Gastroesophageal sphincter (tissue), 4 donors: ENCODE data around the gene RFPL2. TPM values are rescaled to one million over a fixed set of nuclear protein-coding genes. Genes with fewer than 3 reads are reported as not detected.
"Not testable (repeated sequence)": the region's sequence is repeated elsewhere in the genome, so short reads cannot be mapped to it uniquely, and the experiment has no call there.

ENCODE experiments used
- ATAC-seq: fragments of 150-250 bp; one replicate; pipeline ENCODE4 v1.9.1; 2016; ENCODE audit warnings: mild to moderate bottlenecking, moderate library complexity
- H3K27ac ChIP-seq, 4 donors: fragments of 200-600 bp; sonication (generic) in 3 of 4; 1 replicate in 3 of 4; 2 replicates in 1 of 4; pipeline ENCODE4 v1.5.1; 2016 to 2019
- H3K27me3 ChIP-seq: fragments of 200-600 bp; sonication (generic); one replicate; pipeline ENCODE4 v1.5.1; 2019
- H3K36me3 ChIP-seq, 2 donors: fragments of 200-600 bp; sonication (generic); one replicate each; pipeline ENCODE4 v1.5.1; 2019; ENCODE audit warnings: control low read depth in 1 of 2
- H3K4me1 ChIP-seq, 3 donors: fragments of 200-600 bp; sonication (generic); 1 replicate in 2 of 3; 2 replicates in 1 of 3; pipeline ENCODE4 v1.5.1; 2016 to 2019; ENCODE audit warnings: control low read depth in 2 of 3
- H3K4me3 ChIP-seq, 2 donors: fragments of 200-600 bp; sonication (generic); one replicate each; pipeline ENCODE4 v1.5.1; 2019; ENCODE audit warnings: mild to moderate bottlenecking in 1 of 2, moderate library complexity in 1 of 2
- H3K9me3 ChIP-seq, 3 donors: fragments of 200-600 bp; sonication (generic); one replicate each; pipeline ENCODE4 v1.5.1; 2017 to 2019; ENCODE audit warnings: control low read depth in 2 of 3
- CTCF ChIP-seq, 4 experiments: fragments of 200-600 bp in 2 of 4; fragments of 450-650 bp in 2 of 4; sonication (generic) in 1 of 4; IDR thresholded peaks; one replicate each; pipeline ENCODE4 v1.5.1; 2017 to 2019; ENCODE audit warnings: antibody characterized with exemption in 4 of 4, mild to moderate bottlenecking in 2 of 4, moderate library complexity in 2 of 4
- EP300 ChIP-seq: sonication (generic); formaldehyde crosslinking; IDR thresholded peaks from one replicate; pipeline ENCODE4 v1.6.1; 2017; ENCODE audit warnings: antibody characterized with exemption, mild to moderate bottlenecking
- POLR2A ChIP-seq, 2 donors: fragments of 450-650 bp; IDR thresholded peaks; one replicate each; pipeline ENCODE4 v1.6.1; 2017; ENCODE audit warnings: antibody characterized with exemption in 2 of 2, mild to moderate bottlenecking in 2 of 2, moderate library complexity in 1 of 2
- POLR2AphosphoS5 ChIP-seq: sonication (generic); formaldehyde crosslinking; IDR thresholded peaks from one replicate; pipeline ENCODE4 v1.6.1; 2017; ENCODE audit warnings: antibody characterized with exemption
- WGBS, 2 donors: methylation state at CpG; one replicate each; pipeline ENCODE4 v1.1.5; 2018; ENCODE audit warnings: low coverage in 1 of 2; 5-methylcytosine and 5-hydroxymethylcytosine counted together
- total RNA-seq, 4 donors: library from RNA; depleted of rRNA; stranded (reverse); fragments of >200 nt; gene quantifications; one replicate each; pipeline ENCODE4 v1.1.0, GENCODE V29; 2016

The RFPL2 gene
- total RNA-seq, 4 donors from 2014 or later, result 0.15 TPM; not detected in 3

- H3K36me3 ChIP-seq, H3K4me3 ChIP-seq, H3K4me1 ChIP-seq, H3K9me3 ChIP-seq, H3K27ac ChIP-seq, ATAC-seq: not testable (repeated sequence)
- 70 to 72% methylated on average over 2 of the region's 15 CpGs for WGBS, 2 donors
- H3K27me3 ChIP-seq, result peaks cover 37% of the 10 kb centered on the region
Observed at GRCh38 chr22:32191021-32191420, 13.9 kb downstream of the RFPL2 start.

- Histone ChIP-seq H3K27ac (no peak overlapping the region), H3K9me3 (no peaks in the 10 kb centered on the region), H3K27me3 (peaks cover 28% of the 10 kb centered on the region), H3K4me3 (no peak overlapping the region), H3K4me1 (no peaks in the 10 kb centered on the region), H3K36me3 (no peaks in the 10 kb centered on the region)
- TF ChIP-seq POLR2A (IDR thresholded peaks at IDR 0.05) (no peak), POLR2AphosphoS5 (no peak), CTCF (IDR thresholded peaks at IDR 0.05) (no peak), EP300 (no peak)
- ATAC-seq, result no peak
- 75% methylated on average over 2 of the region's 3 CpGs; no CpG with 5 or more reads in 1 of the 2 donors for WGBS, 2 donors
Observed at GRCh38 chr22:32185821-32186220, 19.1 kb downstream of the RFPL2 start.

GRCh38 chr22:32183625-32184024, 21.2 kb downstream of the RFPL2 start:
- Histone ChIP-seq H3K36me3 (no peaks in the 10 kb centered on the region), H3K4me3 (no peak overlapping the region), H3K4me1 (no peaks in the 10 kb centered on the region), H3K9me3 (no peaks in the 10 kb centered on the region), H3K27ac (no peak overlapping the region), H3K27me3 (peaks cover 45% of the 10 kb centered on the region)
- ATAC-seq, result no peak
- no peak for TF ChIP-seq CTCF (IDR thresholded peaks at IDR 0.05)
- no peak for TF ChIP-seq EP300
- TF ChIP-seq POLR2A (IDR thresholded peaks at IDR 0.05), result no peak
- TF ChIP-seq POLR2AphosphoS5, result no peak
- 62 to 86% methylated on average over 3 of the region's 3 CpGs for WGBS, 2 donors

- Histone ChIP-seq H3K4me3 (no peak overlapping the region), H3K27me3 (peaks cover 63% of the 10 kb centered on the region), H3K36me3 (no peaks in the 10 kb centered on the region), H3K4me1 (peaks cover 0 to 2% (median 0%) of the 10 kb centered on the region in 3 donors), H3K27ac (no peak overlapping the region), H3K9me3 (peaks cover 0 to 10% (median 0%) of the 10 kb centered on the region in 3 donors)
- 73 to 76% methylated on average over 4 to 5 of the region's 6 CpGs for WGBS, 2 donors
- ATAC-seq, result no peak
- TF ChIP-seq POLR2A (IDR thresholded peaks at IDR 0.05) (no peak), CTCF (IDR thresholded peaks at IDR 0.05) (no peak), EP300 (no peak), POLR2AphosphoS5 (no peak)
Observed at GRCh38 chr22:32181043-32181442, 23.8 kb downstream of the RFPL2 start.

GRCh38 chr22:32177221-32177765, 27.6 kb downstream of the RFPL2 start:
- no peak overlapping the region for H3K4me3 ChIP-seq
- ATAC-seq, result no peak
- H3K27ac ChIP-seq, result no peak overlapping the region
- H3K4me1 ChIP-seq, result peaks cover 0 to 6% (median 0%) of the 10 kb centered on the region in 3 donors
- peaks cover 0 to 10% (median 0%) of the 10 kb centered on the region in 3 donors for H3K9me3 ChIP-seq
- peaks cover 88% of the 10 kb centered on the region for H3K27me3 ChIP-seq
- TF ChIP-seq CTCF (IDR thresholded peaks at IDR 0.05), result no peak
- TF ChIP-seq POLR2A (IDR thresholded peaks at IDR 0.05), result no peak
- no peak for TF ChIP-seq EP300
- TF ChIP-seq POLR2AphosphoS5, result no peak
- no peaks in the 10 kb centered on the region for H3K36me3 ChIP-seq
- WGBS, 2 donors, result 67 to 79% methylated on average over 4 to 8 of the region's 8 CpGs
